A673 (cell line): ENCODE results near the gene COLQ. TPM values are rescaled to one million over a fixed set of nuclear protein-coding genes. Genes with fewer than 3 reads are reported as not detected.

Source experiments
- BruUV-seq: library from RNA; stranded (reverse); fragments of 400-500 nt; replicated peaks from 2 replicates; lab custom pipeline; 2021; lab: Mats Ljungman, UMichigan
- CTCF ChIA-PET: fragments of 300-600 bp; sonication (Branson Sonifier 250); formaldehyde crosslinking; loops from one replicate; lab custom pipeline; 2022; ENCODE audit warnings: antibody characterized with exemption; lab: Charles Lee
- POLR2A ChIA-PET: fragments of 300-600 bp; sonication (Branson Sonifier 250); formaldehyde crosslinking; loops from one replicate; lab custom pipeline; 2022; ENCODE audit warnings: antibody characterized with exemption; ENCODE audit not compliant: low non-redundant PET; lab: Charles Lee
- DNase-seq: peaks from one replicate; pipeline ENCODE4 v3.0.0-alpha.2; 2015; ENCODE audit warnings: low spot score
- H3K27ac ChIP-seq: fragments of 200-600 bp; sonication (generic); 2 replicates; pipeline ENCODE4 v1.5.1; 2016; ENCODE audit warnings: mixed run types, low read depth, mild to moderate bottlenecking, mixed read lengths, antibody characterized with exemption, low read length; ENCODE audit not compliant: poor library complexity, severe bottlenecking
- H3K27me3 ChIP-seq: fragments of 200-600 bp; sonication (generic); replicated peaks from 2 replicates; pipeline ENCODE4 v1.6.1; 2017; ENCODE audit warnings: mixed run types, low read depth, mild to moderate bottlenecking, mixed read lengths, antibody characterized with exemption, low read length; ENCODE audit not compliant: insufficient read depth, poor library complexity
- H3K36me3 ChIP-seq: fragments of 200-600 bp; sonication (generic); 2 replicates; pipeline ENCODE4 v1.6.1; 2016; ENCODE audit warnings: mixed run types, mild to moderate bottlenecking, mixed read lengths, antibody characterized with exemption, low read length; ENCODE audit not compliant: insufficient read depth, poor library complexity, severe bottlenecking
- H3K4me1 ChIP-seq: fragments of 200-600 bp; sonication (generic); 2 replicates; pipeline ENCODE4 v1.6.1; 2017; ENCODE audit warnings: mixed run types, mild to moderate bottlenecking, mixed read lengths, antibody characterized with exemption, low read length; ENCODE audit not compliant: insufficient read depth, poor library complexity, severe bottlenecking
- H3K4me3 ChIP-seq: fragments of 200-600 bp; sonication (generic); 2 replicates; pipeline ENCODE4 v1.5.1; 2016; ENCODE audit warnings: low read depth, mixed run types, mild to moderate bottlenecking, mixed read lengths, low read length; ENCODE audit not compliant: poor library complexity, severe bottlenecking
- H3K9me3 ChIP-seq: fragments of 200-600 bp; sonication (generic); 2 replicates; pipeline ENCODE4 v1.6.1; 2016; ENCODE audit warnings: mixed run types, low read depth, mild to moderate bottlenecking, mixed read lengths, antibody characterized with exemption, low read length; ENCODE audit not compliant: poor library complexity, severe bottlenecking
- EZH2 ChIP-seq: fragments of 200-600 bp; sonication (generic); IDR thresholded peaks from 2 replicates; pipeline ENCODE4 v1.6.1; 2017; ENCODE audit warnings: borderline replicate concordance, low read depth, mild to moderate bottlenecking, mixed read lengths, antibody characterized with exemption, low read length; ENCODE audit not compliant: poor library complexity, severe bottlenecking
- intact Hi-C: fragments of 100-400 bp; cut with micrococcal nuclease; formaldehyde crosslinking; loops from one replicate; pipeline ENCODE4 v1.10.0; 2022; ENCODE audit not compliant: unreplicated experiment
- total RNA-seq: library from RNA; stranded (reverse); gene quantifications from 2 replicates; pipeline ENCODE4 v1.2.3, GENCODE V29; 2021
- TF ChIP-seq, protein P1 (sequence below): fragments of 300-800, 200-600 bp; sonication (generic); conservative IDR thresholded peaks from 2 replicates; pipeline ENCODE4 v1.5.1; 2017; ENCODE audit warnings: low read depth, mild to moderate bottlenecking, antibody characterized with exemption, low read length, moderate library complexity, mixed read lengths

Gene COLQ
- total RNA-seq, 1 experiment from 2014 or later: 0.21 TPM

DNA sequence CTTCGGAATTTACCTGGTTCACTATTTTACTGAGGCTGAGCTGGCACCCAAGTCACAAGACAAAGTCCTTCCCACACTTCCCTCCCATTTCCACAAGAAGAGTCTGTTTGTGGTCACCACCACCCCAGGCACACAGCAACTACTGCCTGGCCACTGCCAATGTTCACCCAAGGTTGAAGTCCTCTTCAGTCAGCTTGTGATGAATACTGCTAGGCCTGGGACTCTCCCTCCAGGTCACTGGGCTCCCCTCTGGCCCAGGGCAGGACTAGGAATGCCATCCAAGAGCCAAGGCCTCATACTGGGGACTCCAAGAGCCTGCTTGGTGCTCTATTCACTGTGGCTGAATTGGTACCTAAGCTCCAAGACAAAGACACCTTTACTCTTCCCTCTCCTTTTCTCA is 30.4 kb upstream of the COLQ start:
- CTCF ChIA-PET: no interaction called here
- Histone ChIP-seq H3K9me3 (no peaks in the 10 kb centered on the region), H3K4me1 (no peaks in the 10 kb centered on the region), H3K27ac (no peak overlapping the region), H3K4me3 (no peak overlapping the region), H3K36me3 (no peaks in the 10 kb centered on the region), H3K27me3 (no peaks in the 10 kb centered on the region)
- TF ChIP-seq, protein P1, sequence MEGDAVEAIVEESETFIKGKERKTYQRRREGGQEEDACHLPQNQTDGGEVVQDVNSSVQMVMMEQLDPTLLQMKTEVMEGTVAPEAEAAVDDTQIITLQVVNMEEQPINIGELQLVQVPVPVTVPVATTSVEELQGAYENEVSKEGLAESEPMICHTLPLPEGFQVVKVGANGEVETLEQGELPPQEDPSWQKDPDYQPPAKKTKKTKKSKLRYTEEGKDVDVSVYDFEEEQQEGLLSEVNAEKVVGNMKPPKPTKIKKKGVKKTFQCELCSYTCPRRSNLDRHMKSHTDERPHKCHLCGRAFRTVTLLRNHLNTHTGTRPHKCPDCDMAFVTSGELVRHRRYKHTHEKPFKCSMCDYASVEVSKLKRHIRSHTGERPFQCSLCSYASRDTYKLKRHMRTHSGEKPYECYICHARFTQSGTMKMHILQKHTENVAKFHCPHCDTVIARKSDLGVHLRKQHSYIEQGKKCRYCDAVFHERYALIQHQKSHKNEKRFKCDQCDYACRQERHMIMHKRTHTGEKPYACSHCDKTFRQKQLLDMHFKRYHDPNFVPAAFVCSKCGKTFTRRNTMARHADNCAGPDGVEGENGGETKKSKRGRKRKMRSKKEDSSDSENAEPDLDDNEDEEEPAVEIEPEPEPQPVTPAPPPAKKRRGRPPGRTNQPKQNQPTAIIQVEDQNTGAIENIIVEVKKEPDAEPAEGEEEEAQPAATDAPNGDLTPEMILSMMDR: no peak
- TF ChIP-seq EZH2: no peak
- intact Hi-C loops: no loop called here
- no TSS peak for BruUV-seq
- POLR2A ChIA-PET: no interaction called here
- DNase-seq: no peak

DNA sequence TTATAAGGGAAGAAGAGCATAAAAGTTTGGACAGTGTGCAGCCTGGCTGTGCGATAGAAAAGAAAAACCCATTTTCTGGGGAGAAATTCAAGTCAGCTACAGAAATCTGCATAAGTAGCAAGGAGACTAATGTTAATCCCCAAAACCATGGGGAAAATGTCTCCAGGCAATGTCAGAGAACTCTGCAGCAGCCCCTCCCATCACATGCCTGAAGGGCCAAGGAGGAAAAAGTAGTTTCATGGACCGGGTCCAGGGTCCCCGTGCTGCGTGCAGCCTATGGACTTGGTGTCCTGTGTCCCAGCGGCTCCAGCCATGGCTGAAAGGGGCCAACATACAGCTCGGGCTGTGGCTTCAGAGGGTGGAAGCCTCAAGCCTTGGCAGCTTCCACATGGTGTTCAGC is 28.3 kb upstream of the COLQ start:
- Histone ChIP-seq H3K36me3 (no peaks in the 10 kb centered on the region), H3K4me3 (no peak overlapping the region), H3K9me3 (no peaks in the 10 kb centered on the region), H3K4me1 (no peaks in the 10 kb centered on the region), H3K27ac (no peak overlapping the region), H3K27me3 (no peaks in the 10 kb centered on the region)
- no TSS peak for BruUV-seq
- DNase-seq: no peak
- POLR2A ChIA-PET: no interaction called here
- intact Hi-C loops: no loop called here
- CTCF ChIA-PET: no interaction called here
- TF ChIP-seq EZH2: no peak
- TF ChIP-seq, protein P1: no peak

DNA sequence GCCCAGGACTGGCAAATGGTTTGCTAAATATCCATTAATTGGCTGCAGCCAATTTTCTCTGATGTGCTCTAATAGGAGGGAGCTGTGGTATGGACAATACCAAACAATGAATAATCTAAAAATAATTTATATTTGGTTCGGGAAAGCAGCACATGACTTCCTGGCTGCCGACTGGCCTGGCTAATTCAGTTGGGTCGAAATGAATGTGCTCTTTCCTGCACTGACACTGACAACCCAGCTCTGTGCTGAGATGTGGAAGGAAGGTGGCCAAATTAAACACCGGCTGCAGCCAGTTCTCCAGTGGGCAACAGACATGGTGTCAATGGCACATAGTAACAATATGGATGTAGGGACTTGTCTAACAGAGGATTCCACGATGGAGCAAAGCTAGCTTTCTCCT is 21.1 kb upstream of the COLQ start:
- no TSS peak for BruUV-seq
- CTCF ChIA-PET: no interaction called here

More for the DNA sequence above, 21.1 kb upstream of the COLQ start:
- Histone ChIP-seq H3K9me3 (no peaks in the 10 kb centered on the region), H3K4me3 (no peak overlapping the region), H3K4me1 (no peaks in the 10 kb centered on the region), H3K27ac (no peak overlapping the region), H3K27me3 (no peaks in the 10 kb centered on the region), H3K36me3 (no peaks in the 10 kb centered on the region)
- POLR2A ChIA-PET: no interaction called here
- intact Hi-C loops: no loop called here
- no peak for TF ChIP-seq EZH2
- TF ChIP-seq, protein P1: no peak
- DNase-seq: no peak
